ENCODE data around the gene TRIM44. TPM values are rescaled to one million over a fixed set of nuclear protein-coding genes. Genes with fewer than 3 reads are reported as not detected.

Gene TRIM44
- total and polyA plus RNA-seq, 2 donors (not counting 3 experiments of a cell fraction or from before 2014, with no cell fraction given) = 31.7 to 72.0 TPM

GRCh38 chr11:35781861-35782470 is 119.4 kb downstream of the TRIM44 start:
- no peaks in the 10 kb centered on the region for H3K36me3 ChIP-seq (ENCODE audit: control insufficient read depth in 2 of 2, extremely low read depth in 1 of 2, insufficient read depth in 2 of 2, low read length in 2 of 2)
- DNase-seq (ENCODE audit: low read depth, low spot score) (no peak), FAIRE-seq (no peak)
- H2AFZ ChIP-seq (ENCODE audit: low read depth, low read length) = no peak overlapping the region
- H3K9me1 ChIP-seq (replicated peaks; ENCODE audit: control insufficient read depth, extremely low read depth, insufficient read depth, low read length) = peaks cover 3% of the 10 kb centered on the region
- no peak for TF ChIP-seq EZH2 (IDR thresholded peaks at IDR 0.05; ENCODE audit: borderline replicate concordance, low read depth, low read length, severe bottlenecking)
- no peak for TF ChIP-seq MAX (IDR thresholded peaks at IDR 0.05; ENCODE audit: insufficient read depth, insufficient read length)
- TF ChIP-seq POLR2A (IDR thresholded peaks at IDR 0.05; ENCODE audit: low read depth, low read length) = no peak
- TF ChIP-seq POLR2AphosphoS5 (IDR thresholded peaks at IDR 0.05; ENCODE audit: insufficient read depth, low read depth, low read length) = no peak
- no peak for TF ChIP-seq MYC (IDR thresholded peaks at IDR 0.05; ENCODE audit: low read depth, low read length)
- no peak for TF ChIP-seq FOS (IDR thresholded peaks at IDR 0.05; ENCODE audit: borderline replicate concordance, insufficient read depth, low read length)
- TF ChIP-seq JUN (IDR thresholded peaks at IDR 0.05; ENCODE audit: borderline replicate concordance, insufficient read depth, insufficient read length, low read depth) = no peak
- TF ChIP-seq CTCF (IDR thresholded peaks at IDR 0.05; ENCODE audit: extremely low read depth in 1 of 2, insufficient read depth in 1 of 2, low read depth in 1 of 2, low read length in 2 of 2) = no peak
- TF ChIP-seq GATA2 (IDR thresholded peaks at IDR 0.05; ENCODE audit: insufficient read depth, insufficient read length, low read depth, low read length) = no peak
- intact Hi-C loops (cut with micrococcal nuclease) (no loop called here), dilution Hi-C loops (cut with MboI; ENCODE audit: extremely low pct_ligation_motif_present, low sequenced_read_pairs) (no loop called here)
- peaks cover 15% of the 10 kb centered on the region for H3K4me1 ChIP-seq (ENCODE audit: control insufficient read depth, extremely low read depth, insufficient read depth, low read length)
- H3K27me3 ChIP-seq (ENCODE audit: control insufficient read depth in 2 of 2, insufficient read depth in 2 of 2, low read length in 2 of 2) = no peaks in the 10 kb centered on the region
- no peaks in the 10 kb centered on the region for H3K9me3 ChIP-seq (replicated peaks; ENCODE audit: control insufficient read depth, insufficient read depth, low read length)
- no TSS peak for BruUV-seq (replicated peaks)
- H4K20me1 ChIP-seq (replicated peaks; ENCODE audit: control insufficient read depth, extremely low read depth, insufficient read depth, low read length) = peaks cover 3% of the 10 kb centered on the region
- H3K4me3 ChIP-seq (replicated peaks in 1 of 3; ENCODE audit: insufficient read depth in 1 of 3, low read depth in 1 of 3, low read length in 3 of 3) = no peak overlapping the region
- ChIA-PET POLR2A (no interaction called here), CTCF (interaction anchor here (1.0 to 2.2 kb wide), 3 partner anchors 16 to 40 kb away, joined by 3 to 10 read pairs (median 6); no protein-coding TSS in a partner anchor)
- no peaks in the 10 kb centered on the region for H3K79me2 ChIP-seq (ENCODE audit: control insufficient read depth, insufficient read depth, low read length)
- no peak overlapping the region for H3K9ac ChIP-seq (replicated peaks; ENCODE audit: extremely low read depth, insufficient read depth, low read length)
- H3K27ac ChIP-seq (ENCODE audit: insufficient read depth, low read depth, low read length) = no peak overlapping the region
- no peak overlapping the region for H3K4me2 ChIP-seq (ENCODE audit: insufficient read depth, low read length)
